HG02885 (cell line): ENCODE measurements around the gene CALML3.
"Not testable (repeated sequence)": the region's sequence is repeated elsewhere in the genome, so short reads cannot be mapped to it uniquely, and the experiment has no call there.

Experiments used
- ATAC-seq: cut with Tn5 transposase; IDR thresholded peaks from one replicate; pipeline ENCODE4 v1.9.1; 2021; ENCODE audit warnings: mild to moderate bottlenecking; ENCODE audit not compliant: unreplicated experiment, poor library complexity

CALML3 gene

DNA sequence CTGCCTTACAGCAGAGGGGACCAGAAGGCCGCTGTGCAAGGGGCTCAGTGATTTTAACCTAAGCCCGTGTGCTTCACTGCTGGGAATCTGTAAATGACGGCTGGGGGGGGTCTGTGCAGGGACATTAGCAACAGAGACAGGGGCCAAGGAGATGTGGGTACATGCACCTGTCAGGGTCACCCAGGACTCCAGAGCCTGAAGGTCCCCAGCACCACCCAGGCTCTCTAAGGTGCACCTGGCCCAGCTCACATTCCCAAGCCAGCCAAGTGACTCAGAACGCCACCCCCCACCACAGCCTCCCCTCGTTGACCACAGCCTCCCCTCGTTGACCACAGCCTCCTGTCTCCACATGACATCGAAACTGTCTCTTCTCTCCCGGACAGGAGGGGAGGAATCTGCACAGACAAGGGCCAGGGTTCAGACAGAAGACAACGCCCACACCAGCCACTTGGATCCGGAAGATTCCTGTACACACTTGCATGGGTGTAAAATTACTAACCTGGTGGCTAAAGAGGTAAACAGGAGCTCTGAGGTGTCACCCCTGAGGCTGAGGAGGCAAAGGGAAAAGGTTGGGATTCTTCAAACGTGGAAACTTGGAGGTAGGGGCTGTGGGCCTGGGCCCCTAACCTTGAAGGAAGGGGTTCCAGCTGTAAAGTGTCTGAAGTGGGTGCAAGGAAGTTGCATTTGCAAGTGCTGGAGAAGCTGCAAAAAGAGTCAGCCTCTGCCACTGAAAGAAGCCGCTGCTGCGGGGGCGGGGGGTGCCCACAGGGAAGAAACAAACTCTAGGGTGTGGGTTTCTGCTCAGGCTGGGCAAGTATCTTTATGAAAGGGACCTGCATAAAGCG lies 27.0 kb downstream of the CALML3 start:
- ATAC-seq, result peak; percentile 52

GRCh38 chr10:5552376-5553321 lies 27.9 kb downstream of the CALML3 start:
- ATAC-seq, result no peak

GRCh38 chr10:5553400-5554170 lies 28.8 kb downstream of the CALML3 start:
- ATAC-seq, result no peak

- ATAC-seq, result no peak
Measured at GRCh38 chr10:5555021-5555510, 30.3 kb downstream of the CALML3 start.

DNA sequence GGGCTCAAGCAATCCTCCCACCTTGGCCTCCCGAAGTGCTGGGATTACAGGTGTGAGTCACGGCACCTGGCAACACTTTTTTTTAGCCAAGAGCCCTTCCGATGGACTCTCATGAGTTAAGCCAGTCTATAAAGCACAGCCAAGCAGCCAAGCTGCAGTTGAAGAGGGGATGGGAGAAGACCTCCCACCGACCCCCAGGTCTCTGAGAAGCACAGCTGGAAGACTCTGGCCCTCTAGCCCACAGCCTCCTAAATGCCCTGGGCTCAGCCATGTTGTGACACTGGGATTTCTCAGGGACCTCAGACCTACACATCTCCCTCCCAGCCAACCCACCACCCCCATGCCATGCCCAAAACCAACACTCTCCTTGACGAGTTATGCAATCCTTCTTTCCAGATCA lies 31.1 kb downstream of the CALML3 start:
- ATAC-seq, result no peak

DNA sequence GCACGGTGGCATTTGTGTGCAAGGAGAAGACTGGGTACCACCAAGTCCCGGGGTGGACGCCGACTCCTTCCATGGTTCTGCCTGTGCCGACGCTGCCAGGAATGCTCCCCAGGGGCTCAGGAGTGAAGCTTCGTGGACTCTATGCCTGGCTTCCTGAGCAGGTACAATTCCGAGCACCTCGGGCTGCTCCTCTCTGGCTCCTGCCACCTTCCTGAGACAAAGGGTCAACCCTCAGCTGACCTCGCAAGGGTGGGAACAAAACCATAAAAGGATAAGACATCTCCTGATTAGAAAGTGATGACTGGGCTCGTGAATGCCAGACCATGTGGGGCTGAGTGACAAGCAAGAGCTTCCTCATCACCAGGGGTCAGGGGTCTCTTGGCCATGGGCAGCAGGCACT lies 31.8 kb downstream of the CALML3 start:
- no peak for ATAC-seq

DNA sequence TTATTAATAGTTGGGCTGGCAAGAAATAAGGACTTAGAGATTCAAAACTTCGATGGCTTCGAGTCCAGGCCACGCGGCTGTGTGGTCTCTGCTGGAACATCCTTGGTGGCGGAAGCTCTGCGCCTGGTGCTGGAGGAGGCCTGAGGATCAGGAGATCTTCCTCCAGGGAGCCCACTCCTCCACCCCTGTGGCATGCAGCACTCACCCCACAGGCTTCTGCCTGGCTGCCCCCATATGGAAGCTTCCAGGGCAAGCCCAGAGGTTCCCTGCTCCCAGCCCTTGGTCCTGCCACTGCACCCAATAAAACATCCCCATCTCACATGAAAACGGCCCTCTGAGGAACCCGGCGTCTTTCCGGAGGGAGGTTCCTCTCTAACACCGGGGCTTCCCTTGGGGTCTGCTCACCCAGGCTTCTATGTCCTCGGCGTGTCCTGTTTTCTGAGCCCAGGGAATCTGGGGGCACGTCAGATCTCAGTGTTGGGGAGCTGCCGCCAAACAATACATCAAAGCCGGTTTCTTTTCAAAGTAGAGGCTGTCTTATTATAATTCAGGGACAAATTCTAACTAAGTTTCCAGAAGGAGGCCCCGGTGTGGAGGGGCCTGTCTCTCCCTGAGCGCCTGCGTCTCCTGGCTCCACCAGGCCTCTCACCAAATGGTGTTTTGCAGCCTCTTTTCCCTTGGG lies 32.4 kb downstream of the CALML3 start:
- ATAC-seq, result no peak

DNA sequence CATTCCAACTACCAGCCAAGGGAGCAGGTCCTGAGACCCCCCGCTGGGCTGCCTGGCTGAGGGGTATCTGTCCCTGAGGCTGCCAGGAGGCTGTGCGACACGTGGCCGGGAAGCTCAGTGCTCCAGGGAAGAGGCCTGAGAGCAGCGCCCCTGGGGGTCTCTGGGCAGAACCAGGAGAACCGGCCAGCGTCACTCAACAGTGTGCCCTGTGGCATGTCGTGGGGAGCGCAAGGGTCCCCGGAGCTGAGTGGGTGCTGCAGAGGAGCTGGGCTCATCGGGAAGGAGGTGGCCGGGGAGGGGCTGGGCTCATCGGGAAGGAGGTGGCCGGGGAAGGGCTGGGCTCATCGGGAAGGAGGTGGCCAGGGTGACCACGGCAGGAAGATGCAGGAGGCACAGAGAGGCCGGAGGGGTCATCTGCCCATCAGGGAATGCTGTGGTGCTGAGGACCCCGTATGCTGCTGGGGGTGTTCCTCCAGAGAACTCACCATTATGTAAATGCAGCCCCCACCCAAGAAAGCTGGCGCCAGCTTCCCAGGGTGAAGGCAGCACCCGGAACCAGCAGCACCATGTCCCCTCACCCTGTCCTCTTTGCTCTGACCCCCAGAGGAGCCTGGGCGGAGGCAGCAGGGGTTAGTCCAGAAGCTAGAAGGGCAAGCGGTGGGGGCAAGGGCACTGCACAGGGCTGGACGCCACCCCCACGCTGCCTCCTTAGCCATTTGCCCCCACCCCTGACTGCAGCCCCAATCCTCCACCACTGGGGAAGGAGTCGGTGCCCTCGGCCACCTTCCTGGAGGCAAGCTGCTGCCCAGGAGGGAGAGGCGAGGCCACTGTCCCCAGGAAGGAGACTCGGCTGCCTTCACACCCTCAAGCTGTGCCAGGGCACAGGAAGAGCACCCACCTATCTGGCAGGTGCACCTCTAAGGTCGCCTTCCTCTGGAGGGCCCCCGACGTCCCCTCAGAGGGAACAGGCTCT lies 33.3 kb downstream of the CALML3 start:
- no peak for ATAC-seq

DNA sequence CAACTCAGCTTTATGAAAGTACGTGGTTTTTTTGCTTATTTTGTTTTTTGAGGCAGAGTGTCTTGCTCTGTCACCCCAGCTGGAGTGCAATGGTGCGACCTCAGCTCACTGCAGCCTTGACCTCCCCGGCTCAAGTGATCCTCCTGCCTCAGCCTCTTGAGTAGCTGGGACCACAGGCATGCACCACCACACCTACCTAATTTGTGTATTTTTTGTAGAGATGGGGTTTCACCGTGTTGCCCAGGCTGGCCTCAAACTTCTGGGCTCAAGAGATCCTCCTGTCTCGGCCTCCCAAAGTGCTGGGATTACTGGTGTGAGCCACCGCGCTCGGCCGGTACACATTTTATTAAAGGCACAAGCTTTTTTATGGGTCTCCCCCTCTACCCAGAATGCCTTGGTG lies 34.3 kb downstream of the CALML3 start:
- ATAC-seq, result not testable (repeated sequence)

DNA sequence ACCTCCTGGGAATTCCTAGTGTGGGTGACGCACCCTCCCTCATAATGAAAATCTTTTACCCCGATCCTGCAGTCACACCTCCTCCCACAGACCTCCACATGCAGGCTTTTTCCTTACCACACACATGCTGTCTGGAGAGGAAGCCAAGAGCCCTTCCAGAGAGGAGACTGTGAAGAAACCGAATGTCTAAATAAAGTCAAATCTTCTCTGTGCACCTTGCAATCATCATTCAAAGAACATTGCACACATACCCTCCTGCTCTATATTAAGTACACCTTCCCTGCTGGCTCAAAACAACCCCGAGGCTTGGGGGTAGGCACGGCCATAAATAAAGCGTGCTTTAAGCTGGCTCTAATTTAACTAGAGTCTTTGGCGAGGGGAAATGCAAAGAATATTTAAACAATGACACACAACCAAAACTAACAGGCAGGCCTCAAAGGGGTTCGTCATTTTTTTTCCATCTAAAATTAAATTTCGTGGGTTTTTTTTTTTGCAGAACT lies 34.9 kb downstream of the CALML3 start:
- ATAC-seq, result no peak

DNA sequence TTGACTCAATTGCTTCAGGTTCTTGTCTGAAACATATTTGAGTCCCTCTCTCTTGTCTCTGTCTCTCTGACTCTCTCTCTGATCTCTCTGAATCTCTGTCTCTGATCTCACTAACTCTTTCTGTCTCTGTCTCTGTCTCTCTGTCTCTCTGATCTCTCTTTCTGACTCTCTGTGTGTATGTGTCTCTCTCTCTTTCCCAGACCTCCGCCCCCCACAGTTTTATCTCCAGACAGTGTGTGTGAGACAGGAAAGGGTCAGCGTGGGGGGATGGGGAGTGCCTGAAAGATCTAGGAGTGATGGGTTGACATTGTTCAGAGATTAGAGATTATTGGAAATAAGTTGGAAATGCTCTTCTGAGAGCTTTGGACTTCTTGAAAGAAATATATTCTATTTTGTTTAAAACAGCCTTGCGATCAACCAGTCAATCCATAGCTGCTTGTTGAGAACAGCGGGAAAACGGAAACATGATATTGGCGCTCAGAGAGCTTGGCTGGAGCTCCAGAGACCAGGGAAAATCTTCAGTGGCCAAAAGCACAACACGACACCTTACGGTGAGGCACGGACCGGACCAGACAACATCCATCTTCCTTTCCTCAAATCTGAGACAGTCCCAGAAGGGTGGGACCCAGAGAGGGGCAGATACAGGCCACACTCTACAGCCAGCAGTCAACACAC lies 35.5 kb downstream of the CALML3 start:
- no peak for ATAC-seq

GRCh38 chr10:5560817-5561703 lies 36.3 kb downstream of the CALML3 start:
- no peak for ATAC-seq

- no peak for ATAC-seq
Measured at GRCh38 chr10:5561704-5562645, 37.2 kb downstream of the CALML3 start.

DNA sequence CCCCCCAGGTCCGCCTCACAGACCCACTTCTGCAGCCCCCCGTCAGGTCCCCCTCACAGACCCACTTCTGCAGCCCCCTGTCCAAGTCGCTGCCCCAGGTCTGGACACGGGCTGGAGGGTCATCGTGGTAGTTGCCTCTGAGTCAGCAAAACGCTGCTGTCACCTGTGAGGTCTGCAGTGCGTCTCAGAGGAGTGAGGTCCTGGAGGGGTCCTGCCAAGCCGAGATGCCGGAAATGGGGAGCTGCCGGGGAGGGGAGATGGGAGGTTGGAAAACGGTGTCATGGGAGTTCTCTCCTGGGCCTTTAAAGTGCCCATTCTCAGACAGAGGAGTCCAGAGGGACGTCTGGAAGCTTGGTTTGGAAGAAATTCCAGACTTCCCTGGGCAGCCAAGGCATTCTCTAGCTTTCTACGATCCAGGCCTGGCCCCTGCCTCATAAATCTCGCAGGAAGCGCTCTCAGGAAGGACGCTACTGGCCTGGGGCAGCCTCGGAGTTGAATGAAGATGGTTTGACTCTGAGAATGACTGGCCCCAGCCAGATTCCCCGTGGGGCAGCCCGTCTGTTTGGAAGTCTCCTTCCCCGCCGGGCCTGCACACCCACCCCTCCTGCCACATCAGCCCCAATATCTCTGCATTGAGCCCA lies 38.7 kb downstream of the CALML3 start:
- ATAC-seq, result no peak

DNA sequence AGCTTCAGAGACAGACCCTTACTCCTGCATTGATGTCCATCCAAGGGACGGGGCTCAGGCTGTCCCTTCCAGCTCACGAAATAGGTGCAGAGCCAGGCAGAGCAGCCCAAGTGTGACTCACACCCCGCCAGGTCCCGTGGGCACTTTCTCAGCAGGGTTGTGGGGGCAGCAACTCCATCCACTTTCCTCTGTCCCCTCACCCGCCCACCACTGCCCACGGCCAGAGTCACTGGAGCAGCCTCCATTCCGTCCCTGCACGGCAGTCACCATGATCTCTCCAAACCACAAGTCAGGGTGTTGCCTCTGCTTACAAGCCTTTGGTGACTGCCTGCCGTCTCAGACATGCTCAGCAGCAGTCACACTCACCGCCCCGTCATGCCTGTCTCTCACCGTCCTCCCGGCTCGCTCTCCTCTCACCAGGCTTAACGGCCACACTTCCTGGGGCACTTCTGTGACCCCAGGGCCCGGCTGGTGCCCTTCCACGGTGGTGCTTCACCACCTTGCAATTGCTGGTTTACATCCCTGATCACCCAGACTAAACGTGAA lies 39.3 kb downstream of the CALML3 start:
- no peak for ATAC-seq
